HEK293 (cell line): ENCODE measurements around the gene STARD13.

Experiments used
- CTCF ChIA-PET: fragments of 350-600 bp; formaldehyde crosslinking; extraction: SDS; loops from one replicate; lab custom pipeline; 2021; ENCODE audit warnings: antibody characterized with exemption; lab: Yijun Ruan, JAX
- POLR2A ChIA-PET: fragments of 300-600 bp; formaldehyde crosslinking; extraction: SDS; loops from one replicate; lab custom pipeline; 2020; ENCODE audit warnings: antibody characterized with exemption, inconsistent platforms; lab: Yijun Ruan, JAX
- H3K27ac ChIP-seq: fragments of 200-500 bp; sonication (Bioruptor generic); 2 replicates; pipeline ENCODE4 v1.5.1; 2014; ENCODE audit warnings: low read depth, low read length, control low read depth, inconsistent platforms; ENCODE audit errors: extremely low read depth
- H3K36me3 ChIP-seq, 2 experiments: fragments of 200-500 bp in 1 of 2; sonication (Bioruptor generic) in 1 of 2; 1 replicate in 1 of 2; 2 replicates in 1 of 2; pipeline ENCODE4 v1.5.1; 2014 to 2017; ENCODE audit warnings: inconsistent platforms in 2 of 2, low read length in 2 of 2; ENCODE audit not compliant: control insufficient read depth in 2 of 2, insufficient read depth in 1 of 2
- H3K4me1 ChIP-seq: fragments of 200-500 bp; sonication (Bioruptor generic); 2 replicates; pipeline ENCODE4 v1.5.1; 2014; ENCODE audit warnings: mild to moderate bottlenecking, low read length, inconsistent platforms; ENCODE audit not compliant: control insufficient read depth, insufficient read depth
- H3K4me3 ChIP-seq: 2 replicates; pipeline ENCODE4 v1.5.1; 2011; ENCODE audit warnings: low read depth, mild to moderate bottlenecking, control low read depth, low read length, moderate library complexity
- H3K9me3 ChIP-seq: fragments of 200-500 bp; sonication (Bioruptor generic); 2 replicates; pipeline ENCODE4 v1.5.1; 2014; ENCODE audit warnings: low read depth, low read length, inconsistent platforms; ENCODE audit not compliant: control insufficient read depth, insufficient read depth
- ELK4 ChIP-seq: IDR thresholded peaks from 2 replicates; pipeline ENCODE4 v1.6.1; 2011; ENCODE audit warnings: mild to moderate bottlenecking, low read depth, low read length, borderline replicate concordance
- MEIS1 ChIP-seq: sonication (generic); formaldehyde crosslinking; IDR thresholded peaks from 2 replicates; pipeline ENCODE4 v1.8.1; 2022; ENCODE audit warnings: missing genetic modification reagents, mild to moderate bottlenecking, borderline replicate concordance
- MZF1 ChIP-seq: fragments of 450-650 bp; formaldehyde crosslinking; IDR thresholded peaks from 2 replicates; pipeline ENCODE4 v1.5.1; 2017; ENCODE audit warnings: missing biosample characterization, missing genetic modification characterization, borderline replicate concordance
- PBX3 ChIP-seq: sonication (generic); formaldehyde crosslinking; IDR thresholded peaks from 2 replicates; pipeline ENCODE4 v1.8.1; 2022; ENCODE audit warnings: mild to moderate bottlenecking, moderate library complexity, missing genetic modification reagents
- ZBTB26 ChIP-seq: fragments of 450-650 bp; formaldehyde crosslinking; optimal IDR thresholded peaks from 2 replicates; pipeline ENCODE3; 2016; ENCODE audit warnings: missing biosample characterization, mild to moderate bottlenecking, missing genetic modification characterization
- ZBTB49 ChIP-seq: fragments of 450-650 bp; formaldehyde crosslinking; IDR thresholded peaks from 2 replicates; pipeline ENCODE4 v1.5.1; 2016; ENCODE audit warnings: missing biosample characterization, missing genetic modification characterization, low read depth
- ZBTB7A ChIP-seq: fragments of 450-650 bp; formaldehyde crosslinking; IDR thresholded peaks from 2 replicates; pipeline ENCODE4 v1.5.1; 2016; ENCODE audit warnings: low read depth, missing biosample characterization, missing genetic modification characterization
- ZNF133 ChIP-seq: fragments of 450-650 bp; formaldehyde crosslinking; IDR thresholded peaks from 2 replicates; pipeline ENCODE4 v1.5.1; 2016; ENCODE audit warnings: missing biosample characterization, missing genetic modification characterization
- ZNF148 ChIP-seq: fragments of 450-650 bp; formaldehyde crosslinking; IDR thresholded peaks from 2 replicates; pipeline ENCODE4 v1.5.0; 2017; ENCODE audit warnings: missing biosample characterization, missing genetic modification characterization, borderline replicate concordance
- ZNF157 ChIP-seq: fragments of 450-650 bp; formaldehyde crosslinking; IDR thresholded peaks from 2 replicates; pipeline ENCODE4 v1.5.1; 2016; ENCODE audit warnings: missing biosample characterization, missing genetic modification characterization
- ZNF211 ChIP-seq: fragments of 450-650 bp; formaldehyde crosslinking; IDR thresholded peaks from 2 replicates; pipeline ENCODE4 v1.5.1; 2016; ENCODE audit warnings: low read depth, missing biosample characterization, missing genetic modification characterization
- ZNF266 ChIP-seq: fragments of 450-650 bp; formaldehyde crosslinking; IDR thresholded peaks from 2 replicates; pipeline ENCODE4 v1.5.1; 2016; ENCODE audit warnings: missing biosample characterization, missing genetic modification characterization, low read depth
- ZNF292 ChIP-seq: fragments of 450-650 bp; formaldehyde crosslinking; IDR thresholded peaks from 2 replicates; pipeline ENCODE4 v1.5.1; 2016; ENCODE audit warnings: low read depth, missing biosample characterization, missing genetic modification characterization, borderline replicate concordance
- ZNF362 ChIP-seq: fragments of 450-650 bp; formaldehyde crosslinking; IDR thresholded peaks from 2 replicates; pipeline ENCODE4 v1.5.1; 2016; ENCODE audit warnings: missing biosample characterization, missing genetic modification characterization
- ZNF391 ChIP-seq: fragments of 450-650 bp; formaldehyde crosslinking; IDR thresholded peaks from 2 replicates; pipeline ENCODE4 v1.5.1; 2016; ENCODE audit warnings: low read depth, missing biosample characterization, missing genetic modification characterization, borderline replicate concordance
- ZNF596 ChIP-seq: fragments of 450-650 bp; IDR thresholded peaks from 2 replicates; pipeline ENCODE4 v1.5.0; 2018; ENCODE audit warnings: missing biosample characterization, mild to moderate bottlenecking, missing genetic modification characterization, moderate library complexity
- ZNF629 ChIP-seq: fragments of 450-650 bp; formaldehyde crosslinking; IDR thresholded peaks from 2 replicates; pipeline ENCODE4 v1.5.1; 2017; ENCODE audit warnings: missing biosample characterization, missing genetic modification characterization
- ZNF654 ChIP-seq: fragments of 450-650 bp; formaldehyde crosslinking; IDR thresholded peaks from 2 replicates; pipeline ENCODE4 v1.5.1; 2016; ENCODE audit warnings: low read depth, missing biosample characterization, missing genetic modification characterization
- ZNF791 ChIP-seq: fragments of 450-650 bp; formaldehyde crosslinking; IDR thresholded peaks from 2 replicates; pipeline ENCODE4 v1.5.1; 2016; ENCODE audit warnings: missing biosample characterization, missing genetic modification characterization
- ZNF830 ChIP-seq: fragments of 450-650 bp; IDR thresholded peaks from 2 replicates; pipeline ENCODE4 v1.5.0; 2018; ENCODE audit warnings: missing biosample characterization, missing genetic modification characterization, low read depth, mild to moderate bottlenecking, moderate library complexity

STARD13 gene

GRCh38 chr13:33308863-33309262 lies 23.3 kb upstream of the STARD13 start:
- POLR2A ChIA-PET: no interaction called here
- no peak overlapping the region for H3K27ac ChIP-seq
- H3K4me1 ChIP-seq: no peaks in the 10 kb centered on the region
- no peaks in the 10 kb centered on the region for H3K36me3 ChIP-seq
- no peak overlapping the region for H3K4me3 ChIP-seq
- CTCF ChIA-PET: no interaction called here
- no peaks in the 10 kb centered on the region for H3K9me3 ChIP-seq
- TF ChIP-seq ZBTB7A (tag by site-specific recombination): no peak
- TF ChIP-seq ZBTB26: no peak
- TF ChIP-seq ZNF830: no peak
- no peak for TF ChIP-seq ZNF148 (tag by site-specific recombination)
- no peak for TF ChIP-seq ZNF629 (tag by site-specific recombination)
- TF ChIP-seq ZNF654 (tag by site-specific recombination): no peak
- TF ChIP-seq ZNF266 (tag by site-specific recombination): no peak
- TF ChIP-seq ZNF791 (tag by site-specific recombination): no peak
- no peak for TF ChIP-seq ZNF391
- no peak for TF ChIP-seq ZNF133
- no peak for TF ChIP-seq ZBTB49 (tag by site-specific recombination)
- no peak for TF ChIP-seq ZNF362 (tag by site-specific recombination)
- no peak for TF ChIP-seq ZNF596 (tag by site-specific recombination)
- no peak for TF ChIP-seq ZNF292 (tag by site-specific recombination)
- no peak for TF ChIP-seq ZNF211 (tag by site-specific recombination)
- no peak for TF ChIP-seq PBX3 (CRISPR knock-in tag)
- no peak for TF ChIP-seq MZF1 (tag by site-specific recombination)
- TF ChIP-seq MEIS1 (CRISPR knock-in tag): no peak
- no peak for TF ChIP-seq ZNF157
- TF ChIP-seq ELK4: no peak
